ENCODE data around the gene RPS14.
A peak's percentile ranks its signal among the peaks of the same experiment; 100 is the strongest.
"Not testable (repeated sequence)": the region's sequence is repeated elsewhere in the genome, so short reads cannot be mapped to it uniquely, and the experiment has no call there.

RPS14 gene

GRCh38 chr5:150476568-150476967, 27.0 kb upstream of the RPS14 start:
- not testable (repeated sequence) for DNase-seq

- DNase-seq, result no peak
These were observed 24.3 kb upstream of the RPS14 start for GRCh38 chr5:150473673-150474358.

DNA sequence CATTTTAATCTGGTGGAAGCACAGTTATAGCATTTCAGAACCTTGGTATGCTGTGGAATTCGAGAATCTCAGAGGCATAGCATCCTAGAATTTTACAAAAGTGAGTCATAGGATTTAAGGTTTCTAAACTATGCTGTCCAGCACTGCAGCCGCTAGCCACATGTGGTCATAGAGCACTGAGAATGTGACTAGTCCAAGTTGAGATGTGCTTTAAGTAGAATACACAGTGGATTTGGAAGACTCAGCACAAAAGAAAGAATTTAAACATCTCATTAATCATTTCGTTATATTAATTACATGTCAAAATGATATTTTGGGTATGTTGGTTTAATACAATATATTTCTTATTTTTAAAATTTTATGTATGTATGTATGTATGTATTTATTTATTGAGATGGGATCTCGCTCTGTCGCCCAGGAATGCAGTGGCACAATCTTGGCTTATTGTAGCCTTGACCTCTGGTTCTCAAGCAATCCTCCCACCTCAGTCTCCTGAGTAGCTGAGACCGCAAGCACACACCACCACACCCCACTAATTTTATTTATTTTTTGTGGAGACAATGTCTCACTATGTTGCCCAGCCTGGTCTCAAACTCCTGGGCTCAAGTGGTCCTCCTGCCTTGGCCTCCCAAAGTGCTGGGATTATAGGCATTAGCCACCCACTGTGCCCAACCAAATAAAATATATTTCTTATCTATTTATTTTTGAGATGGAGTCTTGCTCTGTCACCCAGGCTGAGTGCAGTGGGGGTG, 20.4 kb upstream of the RPS14 start:
- DNase-seq, result no peak

GRCh38 chr5:150468206-150468605, 18.7 kb upstream of the RPS14 start:
- no peak for DNase-seq

DNA sequence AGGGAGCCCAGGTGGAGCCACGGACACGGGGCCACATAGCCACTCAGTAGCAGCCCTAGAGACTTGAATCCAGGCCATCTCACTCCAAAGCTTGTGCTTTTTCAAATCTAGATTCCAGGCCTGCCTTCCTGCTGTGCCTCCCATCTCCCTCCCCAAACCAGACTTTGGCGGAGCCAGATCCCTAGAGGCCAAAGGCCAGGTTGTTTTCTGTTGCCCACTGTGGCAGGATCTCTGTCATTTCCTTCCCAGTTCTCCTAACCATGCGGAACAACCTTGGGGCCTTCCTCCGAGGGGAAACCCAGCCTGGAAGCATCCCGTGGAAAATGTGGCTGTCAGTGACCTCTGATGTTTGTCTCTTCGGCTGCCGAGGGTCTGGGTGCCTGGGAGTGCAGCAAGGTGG, 16.4 kb upstream of the RPS14 start:
- DNase-seq, result no peak

GRCh38 chr5:150464554-150465012, 15.0 kb upstream of the RPS14 start:
- no peak for DNase-seq

- no peak for DNase-seq
These were observed 11.7 kb upstream of the RPS14 start for GRCh38 chr5:150461231-150461630.

- no peak for DNase-seq
These were observed 11.2 kb upstream of the RPS14 start for GRCh38 chr5:150460781-150461180.

GRCh38 chr5:150458802-150459557, 9.4 kb upstream of the RPS14 start:
- DNase-seq, result peak; percentile 86

- DNase-seq, result no peak
These were observed 8.2 kb upstream of the RPS14 start for GRCh38 chr5:150457562-150458240.

- no peak for DNase-seq
These were observed 7.6 kb upstream of the RPS14 start for GRCh38 chr5:150457121-150457520.

- DNase-seq, result no peak
These were observed 5.1 kb upstream of the RPS14 start for GRCh38 chr5:150454492-150455229.

DNA sequence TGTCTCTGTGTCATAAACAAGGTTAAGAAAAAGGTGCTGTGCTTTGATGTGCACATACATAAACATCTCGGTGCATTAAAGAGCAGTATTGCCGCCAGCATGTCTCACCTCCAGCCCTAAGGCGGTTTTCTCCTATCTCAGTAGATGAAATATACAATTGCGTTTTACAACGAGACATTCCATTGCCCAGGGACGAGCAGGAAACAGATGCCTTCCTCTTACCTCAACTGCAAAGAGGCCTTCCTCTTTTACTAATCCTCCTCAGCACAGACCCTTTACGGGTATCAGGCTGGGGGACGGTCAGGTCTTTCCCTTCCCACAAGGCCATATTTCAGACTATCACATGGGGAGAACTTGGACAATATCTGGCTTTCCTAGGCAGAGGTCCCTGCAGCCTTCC, 4.5 kb upstream of the RPS14 start:
- DNase-seq, result not testable (repeated sequence)

- DNase-seq, result no peak
These were observed 3.4 kb upstream of the RPS14 start for GRCh38 chr5:150452914-150453313.

- no peak for DNase-seq
These were observed 2.1 kb upstream of the RPS14 start for GRCh38 chr5:150451594-150451993.

DNA sequence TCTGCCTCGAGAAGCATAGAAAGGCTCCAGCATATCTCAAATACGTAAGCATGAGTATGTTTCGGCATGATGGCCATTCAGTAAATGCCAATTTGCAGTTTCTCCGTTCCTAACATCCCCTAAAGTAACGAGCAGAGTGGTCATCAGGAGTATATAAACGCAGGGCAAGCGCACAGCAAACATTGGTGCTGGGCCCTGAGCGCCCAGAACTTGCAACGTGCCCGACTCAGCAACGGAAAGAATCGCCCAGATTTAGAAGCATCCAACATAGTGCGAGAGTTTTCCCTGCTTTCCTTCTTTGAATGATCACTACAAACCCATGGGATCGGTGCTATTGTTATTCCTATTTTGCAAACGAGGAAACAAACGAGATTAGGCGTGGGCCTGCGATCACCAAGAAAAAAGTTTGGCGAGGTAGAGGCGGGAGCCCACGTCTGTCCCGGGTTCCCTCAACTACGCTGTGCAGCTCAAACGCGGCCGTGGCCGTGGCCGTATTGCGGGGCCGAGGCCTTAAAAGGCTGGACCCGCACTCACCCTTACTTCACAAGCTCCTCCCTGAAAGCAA, 505 bp downstream of the RPS14 start:
- no peak for DNase-seq

- DNase-seq, result no peak
These were observed 1.2 kb downstream of the RPS14 start for GRCh38 chr5:150448334-150448733.

GRCh38 chr5:150447188-150447587, 2.4 kb downstream of the RPS14 start:
- DNase-seq, result no peak

GRCh38 chr5:150446583-150446982, 3.0 kb downstream of the RPS14 start:
- no peak for DNase-seq

DNA sequence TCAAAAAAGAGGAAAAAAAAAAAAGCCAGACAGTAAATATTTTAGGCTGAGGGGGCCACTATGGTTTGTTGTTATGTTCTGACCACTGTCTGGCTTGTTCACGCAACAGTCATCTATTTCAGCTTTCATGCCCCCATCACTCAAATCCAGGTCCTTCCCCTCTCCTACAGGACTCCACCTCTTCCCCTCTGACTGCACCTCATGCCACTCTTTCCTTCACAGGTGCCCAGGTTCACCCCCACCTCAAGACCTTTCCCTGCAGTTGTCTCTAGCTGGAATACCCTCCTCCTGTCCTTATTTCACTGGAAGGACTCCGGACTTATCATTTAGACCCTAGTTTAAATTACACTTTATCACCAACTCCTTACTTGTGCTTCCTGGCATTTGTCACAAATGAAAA, 3.5 kb downstream of the RPS14 start:
- DNase-seq, result no peak

GRCh38 chr5:150444770-150445169, 4.8 kb downstream of the RPS14 start:
- DNase-seq, result no peak

Data from left hindlimb (tissue), 1 donor.